Endometrial microvascular endothelial cells (primary cell): Measurements from ENCODE around the gene CLPSL1. TPM values are rescaled to one million over a fixed set of nuclear protein-coding genes. Genes with fewer than 3 reads are reported as not detected.

Experiments
- in situ Hi-C: cut with HindIII; loops from 2 replicates; pipeline ENCODE4 v1.10.0; 2017; ENCODE audit warnings: low sequenced_read_pairs, low pct_unique_long_range_greater_than_20kb; ENCODE audit errors: inconsistent ontology term
- total RNA-seq: library from RNA; depleted of rRNA; stranded (reverse); fragments of >200 nt; gene quantifications from one replicate; pipeline ENCODE4 v1.2.3, GENCODE V29; 2015; ENCODE audit errors: inconsistent ontology term

CLPSL1 gene
- total RNA-seq, 1 donor from 2014 or later = not detected

DNA sequence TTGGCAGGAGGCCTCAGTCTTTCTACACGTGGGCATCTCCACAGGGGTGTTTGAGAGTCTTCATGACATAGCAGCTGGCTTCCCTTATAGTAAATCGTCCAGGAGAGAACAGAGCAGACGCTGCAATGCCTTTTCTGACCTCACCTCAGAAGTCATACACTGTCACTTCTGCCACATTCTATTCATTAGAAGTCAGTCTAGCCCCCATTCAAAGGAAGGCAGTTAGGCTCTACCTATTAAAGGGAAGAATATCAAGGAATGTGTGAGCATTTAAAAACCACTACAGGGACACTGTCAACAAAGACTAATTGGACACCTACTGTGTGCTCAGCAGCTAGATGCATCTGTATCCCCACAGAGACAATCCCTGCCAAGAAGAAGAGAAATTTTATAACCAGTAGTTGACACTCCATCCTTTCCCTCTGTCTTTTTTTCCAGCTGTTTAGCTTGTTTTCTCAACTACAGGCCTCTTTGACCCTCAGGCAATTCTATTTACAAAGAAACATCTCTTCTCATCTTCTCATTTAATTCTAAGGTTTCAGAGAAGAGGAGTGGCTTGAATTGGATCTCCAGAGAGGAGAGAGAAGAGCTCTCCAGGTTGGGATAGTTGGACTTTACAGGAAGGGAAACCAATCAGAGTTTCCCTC lies 25.4 kb upstream of the CLPSL1 start:
- in situ Hi-C loops = no loop called here

DNA sequence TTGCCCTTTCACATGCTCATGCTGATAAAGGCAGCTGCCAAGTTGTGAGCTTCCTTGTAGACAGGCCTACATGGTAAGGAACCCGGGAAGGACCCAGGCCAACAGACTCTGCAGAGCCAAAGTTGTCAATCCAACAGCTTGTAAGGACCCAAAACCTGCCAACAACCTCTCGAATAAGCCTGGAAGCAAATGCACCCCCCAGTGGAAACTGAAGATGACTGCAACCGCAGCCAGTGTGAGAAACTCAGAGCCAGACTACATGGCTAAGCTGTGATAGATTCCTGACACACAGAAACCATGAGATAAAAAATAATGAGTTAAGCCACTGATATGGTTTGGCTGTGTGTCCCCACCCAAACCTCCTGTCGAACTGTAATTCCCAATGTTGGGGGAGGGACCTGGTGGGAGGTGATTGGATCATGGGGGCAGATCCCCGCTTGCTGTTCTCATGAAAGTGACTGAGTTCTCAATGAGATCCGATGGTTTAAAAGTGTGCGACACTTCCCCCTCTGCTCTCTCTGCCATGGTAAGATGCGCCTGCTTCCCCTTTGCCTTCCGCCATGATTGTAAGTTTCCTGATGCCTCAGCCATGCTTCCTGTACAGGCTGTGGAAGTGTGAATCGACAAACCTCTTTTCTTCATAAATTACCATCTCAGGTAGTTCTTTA lies 23.2 kb upstream of the CLPSL1 start:
- in situ Hi-C loops = no loop called here

DNA sequence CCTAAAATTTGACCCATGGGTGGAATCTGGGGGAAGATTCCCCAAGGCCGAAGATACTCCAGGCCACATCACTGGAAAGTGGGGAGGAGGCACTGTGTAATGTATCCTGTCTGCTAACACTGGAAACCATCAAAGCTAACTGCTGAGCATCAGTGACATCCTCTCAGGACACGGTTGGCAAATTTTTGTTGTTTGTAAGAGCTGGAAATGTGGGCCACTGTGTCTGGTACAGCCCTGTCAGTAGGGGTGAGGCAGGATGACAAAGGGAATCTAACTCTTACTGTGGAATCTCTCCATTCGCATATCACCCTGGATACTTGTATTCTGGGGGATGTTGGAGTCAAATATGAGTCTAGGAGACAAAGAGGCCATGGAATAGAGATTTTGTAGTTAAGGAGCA lies 21.4 kb upstream of the CLPSL1 start:
- in situ Hi-C loops = no loop called here

DNA sequence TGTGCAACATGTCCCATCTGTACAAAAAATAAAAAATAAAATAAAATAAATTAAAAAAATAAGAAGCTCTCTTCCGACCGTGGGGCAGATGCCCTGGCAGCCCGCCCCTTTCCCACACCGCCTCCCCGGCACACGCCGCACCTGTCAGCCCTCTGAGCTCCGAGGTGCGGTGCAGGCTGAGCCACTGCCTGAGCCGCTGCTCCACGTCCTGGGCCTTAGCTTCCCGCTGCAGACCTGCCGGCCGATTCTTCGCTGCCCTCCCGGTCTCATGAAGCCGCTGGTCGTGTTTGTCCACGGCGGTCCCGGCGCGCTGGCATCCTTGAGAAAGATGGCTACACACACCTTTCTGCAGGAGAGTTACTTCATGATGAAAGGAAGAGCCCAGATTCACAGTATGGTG lies 15.1 kb upstream of the CLPSL1 start:
- in situ Hi-C loops = no loop called here

DNA sequence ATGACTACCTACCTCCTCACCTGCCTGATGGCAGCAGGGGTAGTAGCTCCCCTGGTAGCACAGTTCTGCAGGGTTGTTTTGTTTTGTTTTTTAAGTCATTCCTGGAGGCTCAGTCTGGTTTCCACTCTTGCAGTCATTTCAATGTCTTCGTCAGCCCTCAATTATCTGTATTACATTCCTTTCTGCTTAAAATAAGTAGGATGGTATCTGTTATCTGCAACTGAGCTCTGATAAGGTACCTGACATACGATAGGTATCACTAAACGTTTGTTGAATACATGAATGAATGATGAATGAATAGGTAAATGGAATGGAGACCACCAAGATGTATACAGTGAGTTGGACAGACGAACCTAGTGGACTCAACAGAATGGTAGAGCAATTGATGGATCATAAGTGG lies 11.6 kb upstream of the CLPSL1 start:
- in situ Hi-C loops = no loop called here

DNA sequence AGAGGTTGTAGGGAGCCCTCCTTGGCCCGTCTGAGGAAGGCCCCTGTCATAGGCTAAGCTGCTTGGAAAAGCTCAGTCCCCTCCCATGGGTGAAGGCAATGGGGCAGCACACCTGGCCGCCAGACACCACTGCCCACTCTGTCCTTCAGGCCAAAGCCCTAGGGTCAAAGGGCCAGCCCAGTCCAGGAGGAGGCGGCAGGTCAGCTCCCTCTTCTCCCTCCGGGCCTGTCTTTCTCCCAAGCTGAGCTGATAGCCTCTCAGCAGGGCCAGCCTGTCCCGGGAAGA lies 9.5 kb upstream of the CLPSL1 start:
- in situ Hi-C loops = no loop called here

DNA sequence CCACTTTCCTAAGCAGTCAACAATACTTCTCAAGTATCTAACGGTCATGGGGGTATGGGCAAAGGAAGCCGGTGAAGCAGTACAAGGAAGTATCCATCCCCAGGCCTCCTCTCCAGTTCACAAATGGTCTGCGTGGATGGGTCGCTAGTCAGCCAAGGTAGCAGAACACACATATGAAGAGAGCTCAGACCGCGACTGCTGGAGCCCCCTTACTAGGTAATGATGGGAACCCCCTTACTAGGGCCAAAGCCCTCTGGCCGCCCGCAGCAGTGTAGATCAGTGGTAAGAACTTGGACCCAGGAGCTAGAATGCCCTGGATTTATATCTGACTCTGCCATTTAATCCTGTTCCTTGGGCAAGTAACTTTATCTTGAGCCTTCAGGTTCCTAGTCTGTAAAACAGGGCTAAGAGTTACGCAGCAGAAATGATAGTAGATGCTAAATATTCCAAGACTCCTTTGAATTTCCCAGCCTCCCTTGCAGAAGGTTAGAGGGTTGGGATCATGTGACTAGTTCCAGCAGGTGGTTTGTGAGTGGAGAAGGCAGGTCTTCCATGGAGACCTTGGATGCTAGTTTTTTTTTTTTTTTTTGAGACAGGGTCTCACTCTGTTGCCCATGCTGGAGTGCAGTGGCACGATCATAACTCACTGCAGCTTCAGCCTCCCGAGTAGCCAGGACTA lies 6.6 kb upstream of the CLPSL1 start:
- in situ Hi-C loops = no loop called here

DNA sequence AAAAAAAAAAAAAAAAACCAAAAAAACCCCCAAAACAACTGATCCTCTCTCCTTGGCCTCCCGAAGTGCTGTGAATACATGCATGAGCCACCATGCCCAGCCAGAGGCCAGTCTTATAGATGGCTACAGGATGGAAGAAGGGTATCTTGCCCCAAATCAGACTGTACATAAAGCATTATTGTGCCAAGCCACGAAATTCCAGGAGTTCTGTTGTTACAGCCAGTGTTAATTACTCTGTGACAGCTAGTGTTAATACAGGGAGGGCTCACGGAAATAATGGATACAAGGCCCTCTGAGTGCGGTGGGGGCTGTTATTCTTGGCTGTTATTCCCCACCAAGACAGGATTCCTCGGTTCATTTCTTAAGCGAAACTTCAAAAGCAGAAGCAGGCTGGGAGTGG lies 5.8 kb upstream of the CLPSL1 start:
- in situ Hi-C loops = no loop called here

DNA sequence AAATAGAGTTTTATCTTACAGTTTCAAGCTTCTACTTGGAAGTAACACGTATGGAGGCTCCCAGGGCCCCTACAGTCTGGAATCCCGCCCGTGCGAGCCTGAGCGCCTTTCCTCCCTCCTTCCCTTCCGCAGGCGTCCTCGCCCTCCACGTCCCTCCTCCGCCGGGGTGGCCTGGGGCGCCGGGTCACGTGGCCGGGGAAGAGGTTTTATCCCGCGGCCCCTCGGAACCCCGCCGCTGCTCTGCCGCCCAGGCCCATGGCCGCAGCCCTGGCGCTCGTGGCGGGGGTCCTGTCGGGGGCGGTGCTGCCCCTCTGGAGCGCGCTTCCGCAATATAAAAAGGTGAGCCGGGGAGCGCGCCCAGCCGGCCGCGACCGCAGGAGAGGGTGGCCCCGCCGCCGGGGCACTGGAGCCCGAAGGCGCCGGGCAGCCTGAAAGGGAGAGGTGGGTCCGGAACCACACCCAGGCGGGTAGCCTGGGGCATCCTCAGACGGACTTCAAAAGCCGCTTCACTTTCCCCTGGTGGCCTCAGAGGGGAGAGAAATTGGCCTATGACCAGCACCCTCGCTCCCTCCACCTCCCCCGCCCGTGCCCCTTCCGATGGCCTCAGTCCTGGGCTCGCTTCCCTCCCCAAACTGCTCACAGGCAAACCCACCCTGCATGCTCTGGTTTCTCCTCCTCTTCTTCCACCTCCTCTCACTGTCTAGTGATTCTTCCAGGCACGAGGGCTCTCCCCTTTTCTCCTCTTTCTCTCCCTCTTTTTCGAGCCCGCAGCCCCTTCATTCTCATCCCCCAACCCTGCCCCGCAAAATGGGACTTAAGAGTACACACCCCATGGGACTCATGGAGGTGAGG lies 4.2 kb upstream of the CLPSL1 start, which contains the start of gene CLPSL2:
CLPSL2 (plus strand) TSS at position 235 of the 852 bp plus-strand sequence; CDS start at position 256, 21 bp downstream.
- in situ Hi-C loops = no loop called here

DNA sequence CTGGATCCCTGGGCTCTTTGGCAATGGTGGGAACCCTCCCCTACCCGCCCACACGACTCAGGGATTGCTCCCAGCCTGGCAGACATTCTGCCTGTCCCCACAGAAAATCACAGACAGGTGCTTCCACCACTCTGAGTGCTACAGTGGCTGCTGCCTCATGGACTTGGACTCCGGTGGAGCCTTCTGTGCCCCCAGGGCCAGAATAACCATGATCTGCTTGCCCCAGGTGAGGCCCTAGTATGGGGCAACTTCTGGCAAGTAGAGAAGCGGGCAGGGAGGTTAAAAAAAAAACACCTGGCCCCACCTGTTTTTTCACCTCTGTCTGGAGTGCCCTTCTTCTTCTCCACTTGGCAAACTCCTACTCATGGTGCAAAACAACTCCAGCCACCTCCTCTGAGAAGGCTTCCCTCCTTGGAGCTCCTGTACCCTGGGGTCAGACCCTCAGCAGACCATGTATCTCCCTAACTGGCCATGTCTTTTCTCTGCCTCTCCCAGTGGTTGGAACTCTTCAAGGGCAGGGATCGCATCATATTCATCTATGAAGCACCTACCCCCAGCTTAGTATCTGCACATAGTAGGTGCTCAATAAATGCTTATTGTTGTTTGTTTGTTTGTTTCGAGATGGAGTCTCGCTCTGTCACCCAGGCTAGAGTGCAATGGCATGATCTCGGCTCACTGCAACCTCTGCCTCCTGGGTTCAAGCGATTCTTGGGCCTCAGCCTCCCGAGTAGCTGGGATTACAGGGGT lies 3.3 kb upstream of the CLPSL1 start:
- in situ Hi-C loops = no loop called here

DNA sequence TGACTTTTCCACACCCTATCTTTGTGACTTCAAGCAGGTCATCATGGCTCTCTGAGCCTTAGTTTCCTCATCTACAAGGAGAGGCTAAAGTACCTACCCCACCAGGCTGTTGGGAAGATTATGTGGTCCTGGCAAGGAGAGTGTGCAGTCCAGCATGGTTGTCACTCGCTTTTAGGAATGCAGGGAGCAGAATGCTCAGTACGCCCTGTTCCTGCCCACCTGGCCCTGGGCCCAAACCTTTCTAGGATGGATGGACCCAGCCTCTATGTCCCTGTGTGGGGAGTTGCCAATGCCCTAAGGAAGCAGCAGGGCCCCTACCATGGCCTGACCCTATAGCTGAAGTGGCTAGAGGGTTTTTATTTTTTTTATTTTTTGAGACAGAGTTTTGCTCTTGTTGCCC lies 2.4 kb upstream of the CLPSL1 start:
- in situ Hi-C loops = no loop called here

DNA sequence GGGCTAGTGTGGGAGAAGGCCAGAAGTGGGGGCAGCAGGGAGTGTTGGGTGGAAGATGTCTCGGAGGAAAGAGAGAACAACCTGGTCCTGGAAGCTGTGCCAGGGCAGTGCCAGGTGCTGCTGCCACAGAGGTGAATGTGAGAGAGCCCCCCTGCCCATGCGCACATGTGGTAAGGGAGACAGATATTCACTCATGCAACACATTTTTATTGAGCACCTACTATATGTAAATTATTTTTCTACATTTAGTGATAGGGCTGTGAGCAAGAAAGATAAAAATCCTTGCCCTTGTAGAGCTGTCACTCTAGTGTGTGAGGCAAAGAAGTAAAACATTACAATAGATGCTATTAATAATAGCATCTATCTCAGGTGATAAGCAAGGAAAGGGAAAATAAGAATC lies 471 bp downstream of the CLPSL1 start:
- in situ Hi-C loops = no loop called here

DNA sequence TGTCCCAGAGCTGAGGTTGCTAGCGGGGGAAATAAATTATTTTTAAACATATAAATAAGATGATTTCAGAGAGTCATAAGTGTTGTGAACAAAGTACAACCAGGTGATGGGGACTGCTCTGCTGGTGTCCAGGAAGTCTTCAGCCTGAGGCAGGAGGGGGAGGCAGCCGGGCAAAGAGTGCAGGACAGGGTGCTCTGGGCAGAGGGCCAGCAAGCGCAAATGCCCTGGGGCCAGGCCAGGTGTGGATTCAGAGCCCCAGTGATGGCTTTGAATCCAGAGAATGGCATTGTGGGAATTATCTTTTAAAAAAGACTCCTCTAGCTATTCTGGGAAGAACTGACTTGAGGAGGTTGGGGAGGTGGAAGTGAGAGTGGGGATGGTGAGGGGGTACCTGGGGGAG lies 1.6 kb downstream of the CLPSL1 start:
- in situ Hi-C loops = no loop called here

DNA sequence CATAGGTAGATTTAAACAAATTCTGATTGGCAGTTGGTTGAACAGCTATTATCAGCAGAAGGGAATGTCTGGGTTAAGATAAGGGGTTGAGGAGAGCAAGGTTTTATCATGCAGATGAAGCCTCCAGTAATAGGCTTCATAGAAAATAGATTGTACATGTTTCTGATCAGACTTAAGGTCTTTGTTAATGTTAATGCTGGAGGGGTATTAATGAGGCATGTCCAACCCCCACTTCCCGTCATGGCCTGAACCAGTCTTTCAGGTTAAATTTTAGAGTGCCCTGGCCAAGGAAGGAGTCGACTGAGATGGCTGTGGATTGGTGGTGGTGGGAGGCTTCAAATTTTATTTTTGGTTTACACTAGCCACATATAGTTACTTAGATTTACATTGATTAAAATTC lies 3.4 kb downstream of the CLPSL1 start:
- in situ Hi-C loops = no loop called here

DNA sequence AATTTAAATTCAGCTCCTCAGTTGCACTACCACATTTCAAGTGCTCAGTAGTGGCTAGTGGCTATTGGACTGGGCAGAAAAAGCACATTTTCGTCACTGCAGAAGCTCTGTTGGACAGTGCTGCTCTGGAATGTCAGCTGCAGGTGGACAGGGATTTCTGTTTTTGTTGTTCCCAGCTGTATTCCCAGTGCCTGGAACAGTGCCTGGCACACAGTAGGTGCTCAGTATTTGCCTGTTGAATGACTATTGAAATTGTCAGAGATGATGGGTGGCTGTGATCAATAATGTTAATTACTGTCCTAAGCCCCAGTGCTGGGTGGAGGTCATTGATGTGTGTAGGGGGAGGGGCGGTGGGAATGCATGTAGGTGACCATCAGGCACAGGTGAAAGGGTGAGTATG lies 5.5 kb downstream of the CLPSL1 start:
- in situ Hi-C loops = no loop called here

DNA sequence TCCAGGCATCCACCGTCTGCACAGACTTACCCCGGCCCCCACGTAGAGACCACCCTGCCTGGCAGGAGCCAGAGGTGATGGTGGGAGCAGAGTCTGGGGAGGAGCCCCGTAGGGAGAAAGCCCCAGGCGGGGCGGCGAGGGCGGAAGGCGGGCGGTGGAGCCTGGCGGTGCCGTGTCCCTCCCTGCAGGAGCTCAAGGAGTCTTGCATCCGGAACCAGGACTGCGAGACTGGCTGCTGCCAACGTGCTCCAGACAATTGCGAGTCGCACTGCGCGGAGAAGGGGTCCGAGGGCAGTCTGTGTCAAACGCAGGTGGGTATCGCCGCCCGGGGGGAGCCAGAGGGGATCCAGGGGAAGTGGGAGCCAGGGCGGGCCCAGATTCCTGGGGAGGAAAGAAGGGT lies 6.0 kb downstream of the CLPSL1 start:
- in situ Hi-C loops = no loop called here

DNA sequence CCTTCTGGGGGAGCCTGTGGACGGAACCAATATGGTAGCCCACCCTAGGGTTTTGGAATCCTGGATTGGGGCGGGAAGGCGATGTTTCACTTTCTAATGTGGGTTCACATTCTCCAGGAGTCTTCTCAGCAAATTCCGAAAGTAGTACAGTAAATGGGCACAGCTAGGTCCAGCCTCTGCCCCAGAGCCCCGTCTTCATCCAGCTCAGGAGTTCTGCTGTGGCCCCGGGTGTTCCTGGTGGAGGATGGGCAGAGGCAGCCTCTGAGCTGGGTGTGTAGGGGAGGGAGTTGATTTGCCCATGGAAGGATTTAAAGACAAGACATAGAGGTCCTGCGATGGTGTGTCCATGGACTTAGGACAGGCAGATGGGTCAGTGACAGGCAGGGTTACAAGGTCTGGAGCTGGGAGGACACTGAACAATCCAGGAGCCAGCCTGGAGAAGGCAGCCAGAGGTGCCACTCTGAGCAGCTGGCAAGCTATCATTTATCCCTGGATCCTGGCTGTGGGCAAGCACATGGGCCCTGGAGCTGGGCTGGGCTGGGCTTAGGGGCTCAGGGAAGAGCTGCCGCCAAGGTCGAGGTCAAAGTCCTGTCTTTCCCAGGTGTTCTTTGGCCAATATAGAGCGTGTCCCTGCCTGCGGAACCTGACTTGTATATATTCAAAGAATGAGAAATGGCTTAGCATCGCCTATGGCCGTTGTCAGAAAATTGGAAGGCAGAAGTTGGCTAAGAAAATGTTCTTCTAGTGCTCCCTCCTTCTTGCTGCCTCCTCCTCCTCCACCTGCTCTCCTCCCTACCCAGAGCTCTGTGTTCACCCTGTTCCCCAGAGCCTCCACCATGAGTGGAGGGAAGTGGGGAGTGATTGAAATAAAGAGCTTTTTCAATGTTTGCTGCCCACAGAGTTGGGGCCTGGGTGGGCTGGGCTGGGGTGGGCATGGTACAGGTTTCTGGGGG lies 6.7 kb downstream of the CLPSL1 start:
- in situ Hi-C loops = no loop called here

DNA sequence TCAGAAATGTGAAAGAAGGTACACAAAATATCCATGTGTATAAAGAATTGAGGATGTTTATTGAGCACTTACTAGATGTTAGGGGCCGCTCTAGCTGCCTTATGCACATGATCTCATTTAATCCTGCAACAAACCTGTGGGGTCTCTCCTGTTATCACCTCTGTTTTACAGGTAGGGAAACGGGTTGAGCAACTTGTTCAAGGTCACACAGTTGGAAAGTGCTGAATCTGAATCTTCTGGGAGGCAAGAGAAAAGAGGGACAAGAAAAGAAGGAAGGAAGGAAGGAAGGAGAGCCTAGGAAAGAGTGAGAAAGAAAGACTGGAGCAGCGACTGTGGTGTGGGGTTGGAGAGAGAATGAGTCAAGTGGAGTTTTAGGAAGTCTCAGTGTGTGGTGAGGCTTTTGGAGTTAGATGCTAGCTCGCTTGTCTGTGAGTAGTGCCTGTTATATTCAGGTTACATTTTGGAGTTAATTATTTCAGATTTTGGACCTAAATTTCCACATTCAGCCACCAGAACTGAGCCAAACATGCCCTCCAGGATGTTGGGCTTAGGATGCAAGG lies 7.7 kb downstream of the CLPSL1 start:
- in situ Hi-C loops = no loop called here
